ENCODE data around the gene RABL6.
A peak's percentile ranks its signal among the peaks of the same experiment; 100 is the strongest.
"Not testable (repeated sequence)": the region's sequence is repeated elsewhere in the genome, so short reads cannot be mapped to it uniquely, and the experiment has no call there.

RABL6 gene

DNA sequence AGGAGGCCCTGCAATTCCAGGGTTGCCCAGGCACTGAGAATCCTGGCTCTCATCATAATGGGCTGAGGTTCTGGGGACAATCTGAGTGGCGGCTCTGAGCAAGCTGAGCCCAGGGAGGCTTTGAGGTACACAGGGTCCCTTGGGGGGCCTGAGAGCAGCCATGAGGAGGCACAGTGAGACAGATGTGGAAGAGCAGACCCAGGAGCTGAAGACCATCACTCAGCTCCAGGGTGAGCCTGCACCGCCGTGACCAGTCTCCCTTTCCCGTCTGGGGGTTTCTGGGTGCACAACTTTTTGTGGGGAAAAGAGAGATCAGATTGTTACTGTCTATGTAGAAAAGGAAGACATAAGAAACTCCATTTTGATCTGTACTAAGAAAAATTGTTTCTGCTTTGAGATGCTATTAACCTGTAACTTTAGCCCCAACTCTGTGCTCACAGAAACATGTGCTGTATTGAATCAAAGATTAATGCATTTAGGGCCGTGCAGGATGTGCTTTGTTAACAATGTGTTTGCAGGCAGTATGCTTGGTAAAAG is 11.4 kb upstream of the RABL6 start, which contains the start of gene CCDC183:
Gene CCDC183, plus strand, starts transcription at position 101 of the 537 bp plus-strand sequence. Its CDS starts 60 bp downstream, at position 161.
- no peak for DNase-seq (ENCODE audit: low read depth in 2 of 2)

DNA sequence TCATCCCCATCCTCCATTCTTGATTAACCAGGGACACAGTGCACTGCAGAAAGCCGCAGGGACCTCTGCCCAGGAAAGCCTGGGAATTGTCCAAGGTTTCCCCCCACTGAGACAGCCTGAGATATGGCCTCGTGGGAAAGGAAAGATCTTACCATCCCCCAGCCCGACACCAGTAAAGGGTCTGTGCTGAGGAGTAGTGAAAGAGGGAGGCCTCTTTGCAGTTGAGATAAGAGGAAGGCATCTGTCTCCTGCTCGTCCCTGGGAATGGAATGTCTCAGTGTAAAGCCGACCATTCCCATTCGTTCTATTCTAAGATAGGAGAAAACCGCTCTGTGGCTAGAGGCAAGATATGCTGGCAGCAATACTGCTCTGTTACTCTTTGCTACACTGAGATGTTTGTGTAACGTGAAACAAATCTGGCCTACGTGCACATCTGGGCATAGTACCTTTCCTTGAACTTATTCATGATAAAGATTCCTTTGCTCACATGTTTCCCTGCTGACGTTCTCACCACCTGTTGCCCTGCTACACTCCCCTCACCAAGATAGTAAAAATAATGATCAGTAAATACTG is 10.9 kb upstream of the RABL6 start:
- not testable (repeated sequence) for DNase-seq (ENCODE audit: low read depth in 2 of 2)

DNA sequence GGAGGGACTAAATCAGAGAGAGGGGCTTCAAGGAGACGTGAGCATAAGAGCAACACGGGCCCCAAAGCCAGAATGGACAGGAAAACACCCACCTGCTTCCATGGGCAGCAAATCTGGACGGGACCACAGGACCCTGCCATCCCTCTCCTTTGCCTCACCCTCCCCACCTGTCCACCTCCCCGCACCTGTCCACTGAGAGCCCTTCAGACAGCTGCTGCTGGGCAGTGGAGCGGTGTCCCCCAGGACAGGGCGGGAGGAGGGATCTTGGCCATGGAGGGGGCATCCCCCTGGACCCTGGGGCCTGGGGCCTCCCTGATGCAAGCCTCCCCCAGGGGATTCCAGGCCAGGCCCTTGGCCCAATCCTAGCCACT is 9.1 kb upstream of the RABL6 start:
- DNase-seq (ENCODE audit: low read depth in 2 of 2), result no peak

DNA sequence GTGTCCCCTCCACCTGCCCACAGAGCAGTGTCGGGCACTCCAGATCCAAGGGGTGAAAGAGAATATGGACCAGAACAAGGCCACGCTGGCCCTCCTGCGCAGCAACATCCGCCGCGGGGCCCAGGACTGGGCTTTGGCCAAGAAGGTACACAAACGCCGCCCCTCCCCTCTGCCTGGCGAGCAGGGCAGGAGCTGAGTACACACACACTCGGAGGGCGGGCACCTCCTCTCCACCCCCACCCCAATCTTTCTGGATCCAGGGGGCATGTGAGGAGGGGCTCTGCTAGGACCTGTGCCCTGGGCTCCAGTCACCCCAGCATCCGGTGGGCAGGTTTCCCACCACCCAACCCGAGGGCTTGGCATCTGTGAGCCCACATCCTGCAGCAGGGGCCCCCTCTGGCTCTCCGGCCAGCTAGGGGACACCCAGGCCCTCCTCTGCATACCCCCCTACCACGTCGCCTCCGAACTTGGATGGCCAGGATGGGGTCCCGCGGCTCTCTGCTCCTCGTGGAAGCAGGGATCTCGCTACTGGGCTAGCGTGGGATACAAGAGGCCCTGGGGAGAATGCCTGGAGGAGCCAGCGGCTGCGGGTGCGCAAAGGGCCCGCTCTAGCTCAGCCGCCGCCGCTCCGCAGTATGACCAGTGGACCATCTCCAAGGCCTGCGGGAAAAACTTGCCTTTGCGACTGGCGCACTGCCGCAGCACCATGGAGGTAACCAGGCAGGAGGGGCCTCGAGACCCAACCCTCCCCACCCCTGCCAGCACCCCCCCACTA is 8.5 kb upstream of the RABL6 start:
- no peak for DNase-seq (ENCODE audit: low read depth in 2 of 2)

DNA sequence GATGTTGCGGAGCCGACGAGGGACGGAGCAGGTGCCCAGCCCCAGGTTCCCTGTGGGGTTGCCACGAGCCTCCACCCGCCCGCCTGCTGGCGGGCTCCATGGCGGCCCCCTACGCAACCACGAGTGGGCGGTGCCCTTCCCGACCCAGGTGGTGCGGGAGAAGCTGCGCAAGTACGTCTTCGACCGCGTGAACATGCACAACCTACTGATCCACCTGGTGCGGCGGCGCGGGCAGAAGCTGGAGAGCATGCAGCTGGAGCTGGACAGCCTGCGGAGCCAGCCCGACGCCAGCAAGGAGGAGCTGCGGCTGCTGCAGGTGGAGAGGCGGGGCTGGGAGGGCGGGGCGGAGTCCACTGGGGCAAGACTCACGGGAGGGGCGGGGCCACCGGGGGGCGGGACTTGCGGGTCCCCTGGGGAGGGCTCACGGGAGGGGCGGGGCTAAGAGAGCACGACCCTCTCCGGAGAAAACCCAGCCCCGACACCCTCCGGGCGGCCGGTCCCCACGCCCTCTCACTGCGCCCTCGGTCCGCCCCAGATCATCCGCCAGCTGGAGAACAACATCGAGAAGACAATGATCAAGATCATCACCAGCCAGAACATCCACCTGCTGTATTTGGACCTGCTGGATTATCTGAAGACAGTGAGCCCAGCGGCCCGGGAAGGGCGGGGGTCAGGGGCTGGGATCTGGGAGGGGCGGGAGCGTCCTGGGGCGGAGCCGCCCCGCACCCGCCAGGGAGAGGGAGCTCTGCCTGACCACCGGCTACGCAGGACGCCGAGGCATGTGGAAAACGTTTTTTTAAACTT is 7.7 kb upstream of the RABL6 start:
- peak; percentile 79 to 83 for DNase-seq (ENCODE audit: low read depth in 2 of 2)

DNA sequence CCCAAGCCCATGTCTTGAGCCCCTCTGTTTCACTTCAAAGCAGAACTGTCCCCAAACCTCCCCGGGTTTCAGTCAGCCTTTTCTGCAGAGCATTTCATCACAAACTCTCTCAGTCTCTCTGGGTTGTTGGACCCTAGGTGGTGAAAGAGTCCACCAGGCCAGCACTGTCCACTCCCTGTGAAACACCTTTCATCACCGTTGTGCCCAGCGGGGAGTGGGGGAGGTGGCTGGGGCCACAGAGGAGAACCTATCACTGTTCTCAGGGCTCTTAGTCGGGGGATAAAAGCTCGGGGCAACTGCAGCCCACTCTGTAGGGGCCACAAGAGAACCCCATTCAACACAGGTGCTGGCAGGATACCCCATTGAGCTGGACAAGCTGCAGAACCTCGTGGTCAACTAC is 5.4 kb upstream of the RABL6 start:
- no peak for DNase-seq (ENCODE audit: low read depth in 2 of 2)

DNA sequence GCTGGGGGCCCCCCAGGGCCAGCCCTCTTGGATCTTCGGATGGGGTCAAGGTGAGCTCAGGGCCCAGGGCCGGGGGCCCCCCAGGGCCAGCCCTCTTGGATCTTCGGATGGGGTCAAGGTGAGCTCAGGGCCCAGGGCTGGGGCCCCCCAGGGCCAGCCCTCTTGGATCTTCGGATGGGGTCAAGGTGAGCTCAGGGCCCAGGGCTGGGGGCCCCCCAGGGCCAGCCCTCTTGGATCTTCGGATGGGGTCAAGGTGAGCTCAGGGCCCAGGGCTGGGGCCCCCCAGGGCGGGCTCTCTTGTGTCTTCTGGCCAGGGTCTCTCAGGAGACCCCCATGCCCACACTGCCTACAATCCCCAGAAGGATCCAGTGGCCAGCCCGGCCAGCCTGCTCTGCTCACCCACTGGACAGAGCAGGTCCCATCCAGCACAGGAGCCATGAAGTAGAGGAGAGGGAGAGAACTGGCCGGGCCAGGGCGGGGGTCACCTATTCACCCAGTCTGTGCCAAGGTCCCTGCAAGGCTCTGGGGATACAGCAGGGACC is 4.7 kb upstream of the RABL6 start:
- not testable (repeated sequence) for DNase-seq (ENCODE audit: low read depth in 2 of 2)

DNA sequence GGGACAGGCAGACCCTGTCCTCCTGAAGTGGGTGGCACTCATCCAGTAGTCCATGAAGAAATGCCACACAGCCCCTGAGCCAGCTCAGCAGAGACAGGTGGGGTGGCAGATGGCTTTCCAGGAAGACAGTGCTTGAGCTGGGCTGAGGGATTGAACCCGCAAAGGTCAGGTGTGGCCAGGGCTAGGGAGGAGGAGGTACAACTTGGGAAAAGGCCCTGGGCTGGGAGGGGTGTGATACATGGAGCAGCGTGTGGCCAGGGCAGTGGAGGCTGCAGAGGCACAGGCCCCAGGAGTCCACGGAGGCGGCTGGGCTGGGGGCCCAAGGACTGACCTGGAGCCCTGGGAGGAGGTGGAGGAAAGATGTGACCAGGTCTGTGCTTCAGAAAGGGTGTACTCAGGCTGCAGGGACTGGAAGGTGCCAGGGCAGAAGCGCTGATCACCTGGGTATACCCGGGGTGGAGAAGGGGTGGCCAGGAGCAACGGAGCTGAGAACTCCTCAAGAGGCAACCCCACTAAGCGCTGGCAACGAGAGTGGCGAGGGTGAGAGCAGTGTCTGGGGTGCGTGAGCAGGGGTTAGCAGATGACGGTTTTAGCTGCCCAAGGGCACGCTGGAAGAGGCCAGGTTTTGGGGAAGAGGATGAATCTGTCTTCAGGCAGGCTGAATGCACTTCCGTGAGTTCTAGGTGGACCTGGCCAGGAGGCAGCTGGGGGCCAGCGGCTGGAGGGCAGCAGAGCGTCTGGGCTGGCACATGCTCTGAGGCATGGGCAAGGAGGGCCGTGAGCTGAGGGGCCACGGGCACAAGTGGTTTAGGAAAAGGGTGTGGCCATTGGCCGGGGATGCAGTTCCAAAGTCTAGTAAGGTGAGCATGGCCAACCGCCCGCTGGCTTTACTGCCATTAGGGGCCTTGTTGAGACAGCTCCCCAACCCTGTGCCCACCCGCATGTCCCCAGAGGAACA is 3.9 kb upstream of the RABL6 start:
- no peak for DNase-seq (ENCODE audit: low read depth in 2 of 2)

DNA sequence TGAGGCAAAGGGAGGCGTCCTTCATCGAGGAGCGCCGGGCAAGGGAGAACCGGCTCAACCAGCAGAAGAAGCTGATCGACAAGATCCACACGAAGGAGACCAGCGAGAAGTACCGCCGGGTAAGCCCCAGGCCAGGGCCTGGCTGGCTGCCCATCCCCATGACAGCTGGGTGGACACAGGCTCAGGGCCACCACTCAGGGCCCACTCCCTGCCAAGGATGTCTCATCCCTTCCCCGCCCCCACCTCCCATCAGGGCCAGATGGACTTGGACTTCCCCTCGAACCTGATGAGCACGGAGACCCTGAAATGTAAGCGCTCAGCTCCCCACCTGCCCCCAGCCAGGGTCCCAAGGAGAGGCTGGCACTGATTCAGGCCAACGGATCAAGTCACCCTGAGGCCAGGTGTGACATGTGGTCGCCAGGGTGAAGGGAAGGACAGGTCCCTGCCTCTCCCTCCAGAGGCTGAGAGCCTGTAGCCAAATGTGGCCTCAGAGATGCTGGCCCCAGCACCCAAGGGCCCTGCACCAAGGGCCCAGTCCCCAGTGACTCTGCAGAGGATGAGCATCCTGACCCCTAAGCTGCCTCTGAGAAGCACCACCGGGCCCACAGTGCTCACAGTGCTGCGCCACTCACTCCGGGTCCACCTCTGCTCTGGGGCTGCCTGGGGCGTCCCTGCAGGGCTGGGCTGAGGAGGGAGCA is 3.1 kb upstream of the RABL6 start:
- DNase-seq (ENCODE audit: low read depth in 2 of 2), result no peak

DNA sequence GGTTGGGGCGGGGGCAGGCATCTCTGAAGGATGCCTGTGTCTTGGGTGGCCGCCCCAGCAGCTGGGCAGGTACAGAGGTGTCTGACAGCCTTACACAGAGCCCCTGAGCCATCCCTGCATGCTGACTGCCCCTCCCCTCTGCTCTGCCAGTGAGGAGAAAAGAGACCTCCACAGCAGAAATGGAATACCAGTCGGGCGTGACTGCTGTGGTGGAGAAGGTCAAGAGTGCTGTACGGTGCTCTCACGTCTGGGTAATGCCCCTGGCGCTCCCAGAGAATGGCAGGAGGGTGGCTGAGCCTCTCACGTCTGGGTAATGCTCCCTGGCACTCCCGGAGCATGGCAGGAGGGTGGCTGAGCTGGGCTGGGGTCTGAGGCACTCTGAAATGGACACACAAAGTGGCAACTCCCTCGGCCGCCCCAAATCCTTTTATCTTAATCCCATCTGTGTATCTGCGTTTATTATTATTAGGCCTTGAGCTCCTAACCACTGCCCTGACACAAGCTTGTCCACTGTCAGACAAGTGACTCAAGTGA is 2.5 kb upstream of the RABL6 start:
- no peak for DNase-seq (ENCODE audit: low read depth in 2 of 2)

DNA sequence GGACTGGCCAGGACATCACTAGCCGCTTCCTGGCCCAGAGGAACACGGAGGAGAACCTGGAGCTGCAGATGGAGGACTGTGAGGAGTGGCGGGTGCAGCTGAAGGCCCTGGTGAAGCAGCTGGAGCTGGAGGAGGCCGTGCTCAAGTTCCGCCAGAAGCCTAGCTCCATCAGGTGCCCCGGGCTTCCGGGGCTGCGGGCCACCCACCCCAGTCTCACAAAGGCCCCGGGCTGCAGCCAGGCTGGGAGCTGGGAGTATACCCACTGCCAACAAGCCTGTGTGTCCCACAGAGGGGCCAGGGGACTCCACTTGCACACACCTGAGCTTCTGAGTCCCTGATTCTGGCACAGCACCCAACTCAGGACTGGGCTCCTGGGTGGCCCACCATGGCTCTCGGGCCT is 1.7 kb upstream of the RABL6 start:
- DNase-seq (ENCODE audit: low read depth in 2 of 2), result no peak

DNA sequence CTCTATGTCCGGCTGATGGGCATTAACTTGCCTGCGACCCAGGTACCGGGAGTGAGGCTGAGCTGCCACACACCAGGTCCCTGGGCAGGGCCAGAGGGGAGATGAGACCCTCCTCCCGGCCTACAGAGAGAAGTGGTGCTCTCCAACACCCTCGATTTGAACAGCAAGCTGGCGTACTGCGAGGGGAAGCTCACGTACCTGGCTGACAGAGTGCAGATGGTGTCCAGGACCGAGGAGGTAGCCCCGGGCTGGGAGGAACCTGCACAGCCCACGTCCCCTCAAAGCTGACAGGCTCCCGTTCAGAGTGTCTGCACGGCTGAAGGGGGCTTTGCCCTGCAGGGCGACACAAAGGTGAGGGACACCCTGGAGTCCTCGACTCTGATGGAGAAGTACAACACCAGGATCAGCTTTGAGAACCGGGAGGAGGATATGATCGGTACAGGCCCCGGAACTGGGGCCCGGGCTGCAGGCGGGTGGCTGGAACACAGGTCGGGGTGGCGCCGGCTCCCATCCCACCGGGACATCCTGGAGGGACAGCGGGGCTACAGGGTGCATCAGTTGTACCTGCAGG is 1.0 kb upstream of the RABL6 start:
- no peak for DNase-seq (ENCODE audit: low read depth in 2 of 2)

DNA sequence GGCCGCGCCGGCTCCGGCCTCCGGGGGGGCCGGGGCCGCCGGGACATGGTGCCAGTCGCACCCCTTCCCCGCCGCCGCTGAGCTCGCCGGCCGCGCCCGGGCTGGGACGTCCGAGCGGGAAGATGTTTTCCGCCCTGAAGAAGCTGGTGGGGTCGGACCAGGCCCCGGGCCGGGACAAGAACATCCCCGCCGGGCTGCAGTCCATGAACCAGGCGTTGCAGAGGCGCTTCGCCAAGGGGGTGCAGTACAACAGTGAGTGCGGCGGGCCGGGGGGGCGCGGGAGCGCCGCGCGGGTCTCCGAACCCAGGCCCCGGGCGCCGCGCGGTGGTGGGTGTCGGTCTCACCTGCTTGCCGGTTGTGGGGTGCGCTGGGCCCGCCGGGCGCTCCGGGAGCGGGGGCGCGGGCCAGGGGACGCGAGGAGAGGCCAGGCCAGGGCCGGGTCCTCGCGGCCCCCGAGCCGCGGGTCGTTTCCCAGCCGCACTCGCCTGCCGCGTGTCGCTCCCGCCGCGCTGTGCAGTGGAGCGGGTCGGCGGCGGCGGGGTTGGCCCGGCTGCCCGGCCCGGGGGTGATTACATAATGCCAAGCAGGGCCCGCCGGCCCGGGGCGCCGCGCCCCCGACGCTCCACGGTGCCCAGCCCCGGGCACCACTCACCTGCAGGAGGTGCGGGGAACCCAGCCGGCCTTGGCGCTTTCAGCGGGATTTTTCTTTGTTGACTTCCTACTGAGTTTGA is 492 bp downstream of the RABL6 start:
- DNase-seq (ENCODE audit: low read depth in 2 of 2), result peak in 1 of 2 donors; percentile 31

DNA sequence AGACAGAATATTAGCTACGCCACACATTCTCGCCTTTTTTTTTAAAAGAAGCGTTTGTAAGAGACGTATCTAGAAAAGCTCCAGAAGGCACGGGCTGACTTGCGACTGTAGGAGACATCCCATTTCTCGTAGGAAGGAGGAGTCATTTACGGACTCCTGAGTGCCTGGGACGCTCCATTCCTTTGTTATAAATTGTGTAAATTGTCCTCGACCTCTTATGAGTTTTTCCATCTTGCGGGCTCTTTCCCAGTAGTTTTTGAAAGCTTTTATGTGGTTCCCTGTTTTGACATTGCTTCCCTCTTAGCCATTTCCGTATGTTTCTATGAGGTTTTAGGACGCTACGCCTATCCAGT is 1.0 kb downstream of the RABL6 start:
- no peak for DNase-seq (ENCODE audit: low read depth in 2 of 2)

DNA sequence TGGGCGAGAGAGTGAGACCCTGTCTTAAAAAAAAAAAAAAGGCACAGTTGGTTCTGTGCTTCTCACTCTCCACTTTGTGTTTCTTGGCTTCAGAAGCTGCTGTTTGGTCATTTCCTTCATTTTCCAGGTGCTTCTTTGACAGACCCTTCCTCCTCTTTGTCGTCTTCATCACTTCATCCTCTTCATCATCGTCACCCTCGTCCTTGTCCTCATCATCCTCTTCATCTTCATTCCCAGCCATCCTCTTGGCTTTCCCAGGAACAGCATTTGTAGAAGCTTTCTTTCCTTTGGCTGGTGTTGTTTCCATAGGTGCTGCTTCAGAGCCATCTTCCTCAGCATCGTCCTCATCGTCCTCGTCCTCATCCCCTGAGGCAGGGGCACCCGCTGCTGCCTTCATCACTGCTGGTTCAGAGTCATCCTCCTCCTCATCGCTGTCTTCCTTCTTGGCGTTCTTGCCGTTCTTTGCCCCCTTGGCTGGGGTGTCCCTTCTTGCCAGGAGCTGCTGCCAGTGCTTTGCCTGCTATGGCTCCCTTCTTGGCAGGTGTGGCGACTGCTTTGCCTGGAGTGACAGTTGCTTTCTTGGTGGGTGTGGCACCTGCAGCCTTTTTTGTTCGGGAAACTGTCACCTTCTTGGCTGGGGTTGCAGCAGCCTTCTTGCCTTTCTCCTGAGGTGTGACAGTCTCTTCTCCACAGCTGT is 7.1 kb downstream of the RABL6 start:
- DNase-seq (ENCODE audit: low read depth in 2 of 2), result no peak

DNA sequence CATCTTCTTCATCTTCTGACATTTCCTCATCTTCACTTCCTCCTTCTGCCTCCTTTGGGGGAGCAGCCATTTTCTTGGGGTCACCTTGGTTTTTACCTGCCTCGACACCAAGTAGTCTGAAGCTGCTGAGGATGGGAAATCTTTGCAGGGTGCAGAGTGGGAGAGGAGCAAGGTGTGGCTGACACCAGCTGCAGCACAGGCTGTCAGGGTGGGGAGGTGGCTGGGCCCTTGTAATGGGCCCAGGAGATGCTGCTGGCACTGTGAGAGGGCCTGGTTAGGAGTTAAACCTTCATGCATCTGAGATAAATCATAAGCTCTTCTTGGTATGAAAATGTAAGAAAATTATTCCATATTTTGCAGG is 7.7 kb downstream of the RABL6 start:
- no peak for DNase-seq (ENCODE audit: low read depth in 2 of 2)

DNA sequence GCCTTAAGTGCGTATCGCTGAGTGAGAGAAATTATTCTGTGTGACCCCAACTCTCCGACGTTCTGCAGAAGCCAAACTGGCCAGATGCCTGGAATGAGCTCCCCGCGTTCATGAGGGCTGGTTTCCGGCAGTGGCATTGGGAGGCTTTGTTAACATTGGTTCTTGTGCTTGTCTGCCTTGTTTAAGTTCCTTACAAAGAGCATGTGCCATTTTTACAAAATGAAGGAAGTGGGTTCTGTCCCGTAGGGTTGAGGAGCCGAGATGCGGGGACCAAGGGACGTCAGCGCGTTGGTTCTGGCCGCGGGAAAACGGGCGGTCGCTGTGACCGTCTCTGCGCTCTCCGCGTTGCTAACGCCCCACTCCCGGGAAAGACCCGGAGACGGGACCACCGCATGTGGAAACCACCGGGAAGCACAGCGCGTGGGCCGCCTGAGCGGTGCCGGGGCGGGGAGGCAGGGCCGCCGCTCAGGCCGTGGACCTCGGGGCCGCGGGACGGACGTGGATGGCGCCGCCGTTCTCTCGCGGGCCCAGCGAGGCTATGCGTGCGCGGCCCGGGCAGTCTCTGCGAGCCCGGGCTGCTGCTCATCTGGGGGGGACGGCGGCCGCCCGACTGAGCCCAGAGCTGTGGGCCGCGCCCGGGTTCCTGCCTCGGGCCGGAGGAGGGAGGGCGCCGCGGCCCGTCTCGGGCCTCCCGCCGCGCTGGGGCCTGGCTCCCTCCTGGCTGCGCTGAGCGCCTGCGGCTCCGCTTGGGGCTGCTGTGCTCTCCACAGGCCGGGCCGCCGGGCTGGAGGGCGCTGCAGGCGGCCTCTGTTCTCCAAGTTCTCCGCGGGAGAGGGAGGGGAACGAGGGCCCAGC is 13.4 kb downstream of the RABL6 start:
- no peak for DNase-seq (ENCODE audit: low read depth in 2 of 2)
